ENCODE measurements around the gene ATP5PO. TPM values are rescaled to one million over a fixed set of nuclear protein-coding genes. Genes with fewer than 3 reads are reported as not detected.
A peak's percentile ranks its signal among the peaks of the same experiment; 100 is the strongest.

Gene ATP5PO
- total and polyA plus RNA-seq, 2 donors (not counting 1 experiment from before 2014, with no cell fraction given) = 123 to 139 TPM

DNA sequence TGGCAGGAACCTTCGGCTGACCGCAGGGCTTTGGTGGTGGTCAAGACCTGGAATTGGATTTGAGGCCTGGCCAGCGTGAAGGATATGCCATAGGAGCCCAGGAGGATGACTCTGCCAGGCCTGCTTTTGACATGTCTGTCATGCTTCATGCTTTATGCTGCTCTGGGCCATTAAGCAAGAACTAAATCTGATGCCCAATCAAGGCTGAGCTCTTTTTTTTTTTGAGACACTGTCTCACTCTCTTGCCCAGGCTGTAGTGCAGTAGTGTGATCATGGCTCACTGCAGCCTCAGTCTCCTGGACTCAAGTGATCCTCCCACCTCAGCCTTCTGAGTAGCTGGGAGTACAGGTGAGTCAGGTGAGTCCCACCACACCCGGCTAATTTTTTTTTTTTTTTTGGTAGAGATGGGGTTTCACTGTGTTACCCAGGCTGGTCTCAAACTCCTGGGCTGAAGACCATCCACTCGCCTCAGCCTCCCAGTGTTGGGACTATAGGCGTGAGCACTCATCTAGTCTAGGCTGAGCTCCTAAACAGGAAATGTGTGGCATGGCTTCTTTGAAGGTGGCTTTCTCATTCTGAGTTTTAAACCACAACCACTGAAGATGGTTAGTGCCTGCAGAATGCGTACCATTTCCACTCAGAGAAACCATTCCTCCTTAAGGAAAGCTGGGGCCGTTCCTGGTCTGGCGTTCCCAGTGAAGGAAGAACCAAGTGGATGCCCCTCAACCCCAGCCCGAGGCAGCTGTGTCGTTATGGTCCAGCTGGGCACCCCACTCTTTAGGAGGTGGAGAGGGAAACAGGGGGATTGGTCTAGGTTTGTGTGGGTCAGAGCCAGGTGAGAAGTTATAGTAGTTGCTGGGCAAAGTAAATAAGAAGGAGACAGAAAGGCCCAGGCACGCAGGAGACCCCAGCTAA is 34.2 kb upstream of the ATP5PO start:
- H2AFZ ChIP-seq (ENCODE audit: insufficient read depth, low read depth, low read length, poor library complexity, severe bottlenecking) = peak overlapping the region; percentile 88
- H3K9ac ChIP-seq (ENCODE audit: low read length) = no peak overlapping the region
- DNase-seq (no peak), ATAC-seq (ENCODE audit: low read depth) (no peak)
- H3K27me3 ChIP-seq (replicated peaks in 1 of 4; ENCODE audit: control extremely low read depth in 1 of 4, control insufficient read depth in 3 of 4, insufficient read depth in 4 of 4, low read length in 3 of 4) = no peaks in the 10 kb centered on the region
- peaks cover 31 to 42% of the 10 kb centered on the region in 2 donors for H3K4me1 ChIP-seq (ENCODE audit: control insufficient read depth in 2 of 2, insufficient read depth in 2 of 2, low read length in 2 of 2)
- Mint-ChIP-seq H3K9me3 (ENCODE audit: insufficient read depth) (peaks cover 4% of the 10 kb centered on the region), H3K4me3 (peak overlapping the region; percentile 7), H3K4me1 (peaks cover 50% of the 10 kb centered on the region), H3K27me3 (no peaks in the 10 kb centered on the region), H3K27ac (peak overlapping the region; percentile 95)
- no peak for TF ChIP-seq EZH2 (IDR thresholded peaks at IDR 0.05; ENCODE audit: borderline replicate concordance, insufficient read depth, low read depth, low read length, poor library complexity, severe bottlenecking)
- TF ChIP-seq, protein P1, sequence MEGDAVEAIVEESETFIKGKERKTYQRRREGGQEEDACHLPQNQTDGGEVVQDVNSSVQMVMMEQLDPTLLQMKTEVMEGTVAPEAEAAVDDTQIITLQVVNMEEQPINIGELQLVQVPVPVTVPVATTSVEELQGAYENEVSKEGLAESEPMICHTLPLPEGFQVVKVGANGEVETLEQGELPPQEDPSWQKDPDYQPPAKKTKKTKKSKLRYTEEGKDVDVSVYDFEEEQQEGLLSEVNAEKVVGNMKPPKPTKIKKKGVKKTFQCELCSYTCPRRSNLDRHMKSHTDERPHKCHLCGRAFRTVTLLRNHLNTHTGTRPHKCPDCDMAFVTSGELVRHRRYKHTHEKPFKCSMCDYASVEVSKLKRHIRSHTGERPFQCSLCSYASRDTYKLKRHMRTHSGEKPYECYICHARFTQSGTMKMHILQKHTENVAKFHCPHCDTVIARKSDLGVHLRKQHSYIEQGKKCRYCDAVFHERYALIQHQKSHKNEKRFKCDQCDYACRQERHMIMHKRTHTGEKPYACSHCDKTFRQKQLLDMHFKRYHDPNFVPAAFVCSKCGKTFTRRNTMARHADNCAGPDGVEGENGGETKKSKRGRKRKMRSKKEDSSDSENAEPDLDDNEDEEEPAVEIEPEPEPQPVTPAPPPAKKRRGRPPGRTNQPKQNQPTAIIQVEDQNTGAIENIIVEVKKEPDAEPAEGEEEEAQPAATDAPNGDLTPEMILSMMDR (IDR thresholded peaks at IDR 0.05) = no peak
- H3K79me2 ChIP-seq (ENCODE audit: control insufficient read depth, insufficient read depth, low read length) = no peaks in the 10 kb centered on the region
- intact Hi-C loops (cut with micrococcal nuclease) = no loop called here
- ChIA-PET CTCF (interaction anchor here (1.2 to 3.2 kb wide), 3 partner anchors 26 to 398 kb away, joined by 3 to 30 read pairs (median 4); no protein-coding TSS in a partner anchor), POLR2A (interaction anchor here (0.6 to 2.7 kb wide), 3 partner anchors 31 to 124 kb away, joined by 3 to 15 read pairs (median 6); partner anchors contain the start of genes MRPS6 and SLC5A3)
- WGBS (ENCODE audit: insufficient coverage) = 75% methylated on average over 8 of the region's 12 CpGs
- no peak overlapping the region for H3K4me3 ChIP-seq (ENCODE audit: control extremely low read depth in 1 of 5, extremely low read depth in 1 of 5, insufficient read depth in 1 of 5, low read depth in 2 of 5, low read length in 4 of 5)
- peak overlapping the region; percentile 74 to 83 for H3K27ac ChIP-seq (ENCODE audit: low read length in 2 of 2)
- peak overlapping the region; percentile 60 for H3K4me2 ChIP-seq (replicated peaks; ENCODE audit: low read depth, low read length, poor library complexity, severe bottlenecking)
- H3K36me3 ChIP-seq (replicated peaks in 1 of 2; ENCODE audit: control extremely low read depth in 1 of 2, control insufficient read depth in 1 of 2, extremely low read depth in 1 of 2, insufficient read depth in 2 of 2, low read length in 1 of 2) = no peaks in the 10 kb centered on the region
- no peaks in the 10 kb centered on the region for H4K20me1 ChIP-seq (ENCODE audit: control insufficient read depth, insufficient read depth, low read length, poor library complexity, severe bottlenecking)
- peaks cover 0 to 15% (median 0%) of the 10 kb centered on the region in 3 donors for H3K9me3 ChIP-seq (ENCODE audit: control extremely low read depth in 1 of 3, control insufficient read depth in 2 of 3, insufficient read depth in 1 of 3, low read length in 2 of 3)

Measured in B cell (primary cell).